Hepatocyte (in vitro differentiated cells): ENCODE results near the gene PRPF39. TPM values are rescaled to one million over a fixed set of nuclear protein-coding genes. Genes with fewer than 3 reads are reported as not detected.

Source experiments
- DNase-seq: peaks from one replicate; pipeline ENCODE4 v3.0.0-alpha.2; 2016; ENCODE audit warnings: low spot score
- H2AFZ ChIP-seq: fragments of 200-600 bp; sonication (generic); 2 replicates; pipeline ENCODE4 v1.6.0; 2016; ENCODE audit warnings: antibody characterized with exemption, mild to moderate bottlenecking
- H3K27ac ChIP-seq: fragments of 200-600 bp; sonication (generic); 2 replicates; pipeline ENCODE4 v1.5.1; 2016; ENCODE audit warnings: mild to moderate bottlenecking
- H3K27me3 ChIP-seq: fragments of 200-600 bp; sonication (generic); 2 replicates; pipeline ENCODE4 v1.6.1; 2016
- H3K36me3 ChIP-seq: fragments of 200-600 bp; sonication (generic); replicated peaks from 2 replicates; pipeline ENCODE4 v1.5.1; 2016; ENCODE audit warnings: low read depth; ENCODE audit not compliant: insufficient read depth
- H3K4me1 ChIP-seq: fragments of 200-600 bp; sonication (generic); 2 replicates; pipeline ENCODE4 v1.5.1; 2016; ENCODE audit warnings: mild to moderate bottlenecking, moderate library complexity; ENCODE audit not compliant: insufficient read depth
- H3K4me2 ChIP-seq: fragments of 200-600 bp; sonication (generic); 2 replicates; pipeline ENCODE4 v1.6.0; 2016
- H3K4me3 ChIP-seq: fragments of 200-600 bp; sonication (generic); 2 replicates; pipeline ENCODE4 v1.5.1; 2016; ENCODE audit warnings: mild to moderate bottlenecking
- H3K79me2 ChIP-seq: fragments of 200-600 bp; sonication (generic); 2 replicates; pipeline ENCODE4 v1.6.0; 2017; ENCODE audit warnings: mild to moderate bottlenecking
- H3K9me2 ChIP-seq: fragments of 200-600 bp; sonication (generic); replicated peaks from 2 replicates; pipeline ENCODE4 v1.6.0; 2017; ENCODE audit warnings: mild to moderate bottlenecking; ENCODE audit not compliant: insufficient read depth
- H3K9me3 ChIP-seq: fragments of 200-600 bp; sonication (generic); 2 replicates; pipeline ENCODE4 v1.5.1; 2016; ENCODE audit warnings: low read depth, mild to moderate bottlenecking
- H4K20me1 ChIP-seq: fragments of 200-600 bp; sonication (generic); 2 replicates; pipeline ENCODE4 v1.6.0; 2016; ENCODE audit warnings: mild to moderate bottlenecking; ENCODE audit not compliant: insufficient read depth, poor library complexity, severe bottlenecking
- CTCF ChIP-seq: fragments of 200-600 bp; sonication (generic); IDR thresholded peaks from 2 replicates; pipeline ENCODE4 v1.5.1; 2016; ENCODE audit warnings: antibody characterized with exemption, mild to moderate bottlenecking; ENCODE audit not compliant: poor library complexity
- EZH2 ChIP-seq: fragments of 200-600 bp; sonication (generic); IDR thresholded peaks from 2 replicates; pipeline ENCODE4 v1.6.1; 2016; ENCODE audit warnings: antibody characterized with exemption, mild to moderate bottlenecking, borderline replicate concordance
- EZH2phosphoT487 ChIP-seq: fragments of 200-600 bp; sonication (generic); IDR thresholded peaks from one replicate; pipeline ENCODE4 v1.6.1; 2018; ENCODE audit warnings: antibody characterized with exemption, mild to moderate bottlenecking, low read depth, moderate library complexity; ENCODE audit not compliant: unreplicated experiment, severe bottlenecking
- WGBS: methylation state at CpG from one replicate; pipeline ENCODE4 v1.1.6; 2016; ENCODE audit warnings: low lambda C conversion rate; ENCODE audit errors: missing lambda C conversion rate; 5-methylcytosine and 5-hydroxymethylcytosine counted together
- polyA plus RNA-seq: library from polyadenylated mRNA; unstranded; fragments of >200 nt; fragmentation: Nextera tagmentation; extraction: Ambion mirVana; gene quantifications from 2 replicates; pipeline ENCODE4 v1.2.1, GENCODE V29; 2016
- total RNA-seq: library from RNA; depleted of rRNA; stranded (reverse); fragments of >200 nt; gene quantifications from 2 replicates; pipeline ENCODE4 v1.2.3, GENCODE V29; 2014

The PRPF39 gene
- total and polyA plus RNA-seq, 2 experiments from 2014 or later = 18.2 to 38.9 TPM

- H3K4me3 ChIP-seq = no peak overlapping the region
Measured at GRCh38 chr14:45060551-45060950, 23.4 kb upstream of the PRPF39 start.

GRCh38 chr14:45065540-45065939, 18.4 kb upstream of the PRPF39 start:
- Histone ChIP-seq H3K36me3 (no peaks in the 10 kb centered on the region), H3K4me3 (no peak overlapping the region), H3K27me3 (no peaks in the 10 kb centered on the region), H3K4me1 (no peaks in the 10 kb centered on the region), H3K27ac (no peak overlapping the region), H3K9me2 (no peaks in the 10 kb centered on the region), H3K79me2 (peaks cover 21% of the 10 kb centered on the region), H3K9me3 (no peaks in the 10 kb centered on the region), H3K4me2 (no peak overlapping the region), H4K20me1 (no peaks in the 10 kb centered on the region), H2AFZ (no peak overlapping the region)
- no peak for DNase-seq
- TF ChIP-seq CTCF = no peak
- TF ChIP-seq EZH2 = no peak
- no peak for TF ChIP-seq EZH2phosphoT487
- WGBS = 74% methylated on average over 3 of the region's 3 CpGs

More at GRCh38 chr14:45060551-45060950, 23.4 kb upstream of the PRPF39 start:
- Histone ChIP-seq H3K27ac (no peak overlapping the region), H4K20me1 (no peaks in the 10 kb centered on the region), H3K4me1 (no peaks in the 10 kb centered on the region), H3K27me3 (no peaks in the 10 kb centered on the region), H3K36me3 (no peaks in the 10 kb centered on the region), H3K79me2 (peaks cover 31% of the 10 kb centered on the region), H3K4me2 (no peak overlapping the region), H2AFZ (no peak overlapping the region), H3K9me2 (no peaks in the 10 kb centered on the region), H3K9me3 (no peaks in the 10 kb centered on the region)
- TF ChIP-seq EZH2 (no peak), CTCF (no peak), EZH2phosphoT487 (no peak)
- no peak for DNase-seq

GRCh38 chr14:45065956-45066355, 18.0 kb upstream of the PRPF39 start:
- H3K4me3 ChIP-seq = no peak overlapping the region
- 60% methylated on average over 2 of the region's 2 CpGs for WGBS
- no peak for DNase-seq
- H3K4me1 ChIP-seq = no peaks in the 10 kb centered on the region
- no peak overlapping the region for H3K4me2 ChIP-seq
- peaks cover 21% of the 10 kb centered on the region for H3K79me2 ChIP-seq
- H2AFZ ChIP-seq = no peak overlapping the region
- no peaks in the 10 kb centered on the region for H4K20me1 ChIP-seq
- TF ChIP-seq EZH2 (no peak), EZH2phosphoT487 (no peak), CTCF (no peak)
- no peaks in the 10 kb centered on the region for H3K9me3 ChIP-seq
- H3K27me3 ChIP-seq = no peaks in the 10 kb centered on the region
- H3K9me2 ChIP-seq = no peaks in the 10 kb centered on the region
- no peaks in the 10 kb centered on the region for H3K36me3 ChIP-seq
- no peak overlapping the region for H3K27ac ChIP-seq

- Histone ChIP-seq H3K9me2 (no peaks in the 10 kb centered on the region), H3K9me3 (no peaks in the 10 kb centered on the region), H2AFZ (no peak overlapping the region), H3K36me3 (no peaks in the 10 kb centered on the region), H3K79me2 (peaks cover 21% of the 10 kb centered on the region), H4K20me1 (no peaks in the 10 kb centered on the region), H3K4me3 (no peak overlapping the region), H3K4me1 (no peaks in the 10 kb centered on the region), H3K4me2 (no peak overlapping the region), H3K27ac (no peak overlapping the region), H3K27me3 (no peaks in the 10 kb centered on the region)
- no peak for DNase-seq
- 94% methylated on average over 3 of the region's 3 CpGs for WGBS
- TF ChIP-seq EZH2phosphoT487 = no peak
Measured at GRCh38 chr14:45066667-45067066, 17.2 kb upstream of the PRPF39 start.
